GM23338 (cell line): ENCODE results near the gene NCR2. TPM values are rescaled to one million over a fixed set of nuclear protein-coding genes. Genes with fewer than 3 reads are reported as not detected.

Experiments used
- ATAC-seq: fragments of 200-7000 bp; cut with Tn5 transposase; 3 replicates; pipeline ENCODE4 v1.9.1; 2020
- DNase-seq: peaks from one replicate; pipeline ENCODE4 v3.0.0-alpha.2; 2015; ENCODE audit warnings: low spot score
- H2AFZ ChIP-seq: fragments of 200-600 bp; sonication (generic); 2 replicates; pipeline ENCODE4 v1.8.0; 2016; ENCODE audit warnings: antibody characterized with exemption, mild to moderate bottlenecking, moderate library complexity
- H3F3A ChIP-seq: fragments of 200-600 bp; sonication (generic); replicated peaks from 2 replicates; pipeline ENCODE4 v1.8.0; 2017; ENCODE audit warnings: antibody characterized with exemption, mixed run types, low read depth
- H3K27ac ChIP-seq: fragments of 200-600 bp; sonication (generic); 2 replicates; pipeline ENCODE4 v1.6.1; 2016; ENCODE audit warnings: low read depth
- H3K27me3 ChIP-seq: fragments of 200-600 bp; sonication (generic); 2 replicates; pipeline ENCODE4 v1.8.0; 2016; ENCODE audit warnings: mild to moderate bottlenecking, mixed run types, moderate library complexity; ENCODE audit not compliant: insufficient read depth
- H3K36me3 ChIP-seq: fragments of 200-600 bp; sonication (generic); 2 replicates; pipeline ENCODE4 v1.8.0; 2016; ENCODE audit warnings: mild to moderate bottlenecking; ENCODE audit not compliant: insufficient read depth
- H3K4me1 ChIP-seq: fragments of 200-600 bp; sonication (generic); 2 replicates; pipeline ENCODE4 v1.8.0; 2016; ENCODE audit warnings: mild to moderate bottlenecking, moderate library complexity; ENCODE audit not compliant: insufficient read depth
- H3K4me2 ChIP-seq: fragments of 200-600 bp; sonication (generic); 2 replicates; pipeline ENCODE4 v1.7.1; 2017; ENCODE audit warnings: mixed run types
- H3K4me3 ChIP-seq: fragments of 200-600 bp; sonication (generic); 2 replicates; pipeline ENCODE4 v1.6.1; 2016; ENCODE audit warnings: mixed run types
- H3K79me2 ChIP-seq: fragments of 200-600 bp; sonication (generic); replicated peaks from 2 replicates; pipeline ENCODE4 v1.8.0; 2017; ENCODE audit warnings: mild to moderate bottlenecking; ENCODE audit not compliant: insufficient read depth
- H3K9me2 ChIP-seq: fragments of 200-600 bp; sonication (generic); 2 replicates; pipeline ENCODE4 v1.8.0; 2017; ENCODE audit not compliant: insufficient read depth
- H4K20me1 ChIP-seq: fragments of 200-600 bp; sonication (generic); replicated peaks from 2 replicates; pipeline ENCODE4 v1.8.0; 2017; ENCODE audit warnings: mild to moderate bottlenecking; ENCODE audit not compliant: insufficient read depth
- H3K27ac Mint-ChIP-seq: 2 replicates; pipeline ENCODE4 v1.8.0; 2020; ENCODE audit warnings: inconsistent platforms, mild to moderate bottlenecking, moderate library complexity, mixed read lengths
- H3K27me3 Mint-ChIP-seq: 3 replicates; pipeline ENCODE4 v1.8.0; 2022; ENCODE audit warnings: low read depth, mild to moderate bottlenecking, moderate library complexity, mixed read lengths, inconsistent platforms; ENCODE audit not compliant: insufficient read depth, poor library complexity
- H3K36me3 Mint-ChIP-seq: 3 replicates; pipeline ENCODE4 v1.8.0; 2021; ENCODE audit warnings: low read depth, mild to moderate bottlenecking, inconsistent platforms, moderate library complexity, mixed read lengths
- H3K4me1 Mint-ChIP-seq: 3 replicates; pipeline ENCODE4 v1.8.0; 2020; ENCODE audit warnings: mild to moderate bottlenecking, inconsistent platforms, mixed read lengths
- H3K4me3 Mint-ChIP-seq: 3 replicates; pipeline ENCODE4 v1.8.0; 2021; ENCODE audit warnings: moderate library complexity, mild to moderate bottlenecking, inconsistent platforms, mixed read lengths
- H3K9me3 Mint-ChIP-seq: 3 replicates; pipeline ENCODE4 v1.8.0; 2020; ENCODE audit warnings: moderate library complexity, mild to moderate bottlenecking, inconsistent platforms, mixed read lengths
- CREB1 ChIP-seq: fragments of 250-450 bp; sonication (Bioruptor Pico); IDR thresholded peaks from 2 replicates; pipeline ENCODE4 v1.5.0; 2020; ENCODE audit warnings: low read depth, mild to moderate bottlenecking, moderate library complexity
- CTCF ChIP-seq, 2 experiments: fragments of 200-600 bp in 1 of 2; sonication (generic) in 1 of 2; conservative IDR thresholded peaks; 2 replicates each; pipeline versions ENCODE4 v1.5.1 to v1.6.1; 2016 to 2017; ENCODE audit warnings: antibody characterized with exemption in 2 of 2, low read depth in 2 of 2, mild to moderate bottlenecking in 2 of 2, moderate library complexity in 1 of 2
- EZH2 ChIP-seq: fragments of 200-600 bp; sonication (generic); IDR thresholded peaks from one replicate; pipeline ENCODE4 v1.8.0; 2017; ENCODE audit warnings: antibody characterized with exemption, mild to moderate bottlenecking, low read depth; ENCODE audit not compliant: unreplicated experiment
- EZH2phosphoT487 ChIP-seq: fragments of 200-600 bp; sonication (generic); IDR thresholded peaks from one replicate; pipeline ENCODE4 v1.8.1; 2018; ENCODE audit warnings: antibody characterized with exemption; ENCODE audit not compliant: unreplicated experiment
- JUNB ChIP-seq: IDR thresholded peaks from one replicate; pipeline ENCODE4 v1.6.1; 2016; ENCODE audit warnings: antibody characterized with exemption; ENCODE audit not compliant: unreplicated experiment
- NANOG ChIP-seq: IDR thresholded peaks from 2 replicates; pipeline ENCODE4 v1.6.1; 2016; ENCODE audit warnings: antibody characterized with exemption, borderline replicate concordance
- POLR2AphosphoS5 ChIP-seq: IDR thresholded peaks from 2 replicates; pipeline ENCODE4 v1.6.1; 2016; ENCODE audit warnings: antibody characterized with exemption, low read depth
- REST ChIP-seq: IDR thresholded peaks from one replicate; pipeline ENCODE4 v1.6.1; 2018; ENCODE audit warnings: antibody characterized with exemption; ENCODE audit not compliant: unreplicated experiment
- STAT1 ChIP-seq: IDR thresholded peaks from one replicate; pipeline ENCODE4 v1.6.1; 2016; ENCODE audit warnings: antibody characterized with exemption; ENCODE audit not compliant: unreplicated experiment
- ZNF114 ChIP-seq: fragments of 250-450 bp; sonication (Bioruptor Pico); IDR thresholded peaks from 2 replicates; pipeline ENCODE4 v1.5.0; 2020; ENCODE audit warnings: mild to moderate bottlenecking, moderate library complexity
- ZNF331 ChIP-seq: fragments of 250-450 bp; sonication (Bioruptor Pico); IDR thresholded peaks from 2 replicates; pipeline ENCODE4 v1.5.0; 2020; ENCODE audit warnings: low read depth, mild to moderate bottlenecking, moderate library complexity
- polyA plus RNA-seq: library from polyadenylated mRNA; unstranded; fragments of >200 nt; fragmentation: Nextera tagmentation; extraction: Ambion mirVana; gene quantifications from 2 replicates; pipeline ENCODE4 v1.2.1, GENCODE V29; 2016
- total RNA-seq: library from RNA; depleted of rRNA; stranded (reverse); fragments of >200 nt; shearing (Covaris generic); gene quantifications from 2 replicates; pipeline ENCODE4 v1.2.3, GENCODE V29; 2014

Gene NCR2
- total and polyA plus RNA-seq, 2 experiments from 2014 or later = not detected

DNA sequence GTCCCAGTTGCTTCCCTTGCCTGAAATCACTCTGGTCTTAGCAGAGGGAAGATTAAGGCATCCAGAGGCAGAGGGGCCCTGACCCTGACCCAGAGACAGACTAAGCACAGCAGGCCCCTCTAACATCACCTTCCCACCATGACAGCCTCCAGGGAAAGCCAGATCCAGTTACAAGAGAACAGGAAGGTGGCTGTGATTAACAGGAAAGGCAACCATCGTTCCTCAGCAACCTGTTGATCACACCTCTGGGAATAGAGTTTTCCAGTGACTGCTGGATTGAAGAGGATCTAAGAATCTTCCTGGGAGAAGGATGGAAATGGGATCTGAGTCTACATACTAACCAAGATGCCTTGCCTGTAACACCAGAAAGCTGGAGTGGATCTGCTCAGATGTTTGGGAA lies 43.7 kb upstream of the NCR2 start (continued):
- TF ChIP-seq REST (no peak), POLR2AphosphoS5 (no peak), ZNF331 (CRISPR knock-in tag) (no peak), ZNF114 (no peak), STAT1 (no peak), JUNB (no peak), EZH2 (no peak), CREB1 (CRISPR knock-in tag) (no peak), EZH2phosphoT487 (no peak), CTCF (conservative IDR thresholded peaks at IDR 0.05; ENCODE audit: low read depth in 2 of 2) (no peak)

GRCh38 chr6:41294214-41294872 lies 41.1 kb upstream of the NCR2 start:
- Histone ChIP-seq H3K4me2 (no peak overlapping the region), H4K20me1 (no peaks in the 10 kb centered on the region), H3K27me3 (peaks cover 43% of the 10 kb centered on the region), H3K9me2 (peaks cover 13% of the 10 kb centered on the region; the same call in 1 of the 2 replicates), H2AFZ (no peak overlapping the region), H3K36me3 (0 out of 2 replicates have a peak, but pooled peaks cover 4% of the 10 kb centered on the region), H3K4me3 (no peak overlapping the region), H3K4me1 (peaks cover 4% of the 10 kb centered on the region; the same call in 1 of the 2 replicates), H3K79me2 (no peaks in the 10 kb centered on the region), H3K27ac (no peak overlapping the region), H3F3A (no peaks in the 10 kb centered on the region)
- Mint-ChIP-seq H3K27me3 (peaks cover 2% of the 10 kb centered on the region), H3K27ac (no peak overlapping the region), H3K9me3 (peaks cover 42% of the 10 kb centered on the region), H3K4me1 (peaks cover 12% of the 10 kb centered on the region), H3K4me3 (no peak overlapping the region), H3K36me3 (peaks cover 32% of the 10 kb centered on the region)
- ATAC-seq = no peak
- DNase-seq = no peak
- TF ChIP-seq STAT1 (no peak), POLR2AphosphoS5 (no peak), NANOG (no peak), CREB1 (CRISPR knock-in tag) (no peak), CTCF (conservative IDR thresholded peaks at IDR 0.05; ENCODE audit: low read depth in 2 of 2) (no peak), EZH2 (no peak), EZH2phosphoT487 (no peak), ZNF114 (no peak), JUNB (no peak), REST (no peak)
